Measurements from ENCODE around the gene MAPK4. TPM values are rescaled to one million over a fixed set of nuclear protein-coding genes. Genes with fewer than 3 reads are reported as not detected.

The MAPK4 gene
- total RNA-seq, 1 experiment from 2014 or later: 0.21 TPM

DNA sequence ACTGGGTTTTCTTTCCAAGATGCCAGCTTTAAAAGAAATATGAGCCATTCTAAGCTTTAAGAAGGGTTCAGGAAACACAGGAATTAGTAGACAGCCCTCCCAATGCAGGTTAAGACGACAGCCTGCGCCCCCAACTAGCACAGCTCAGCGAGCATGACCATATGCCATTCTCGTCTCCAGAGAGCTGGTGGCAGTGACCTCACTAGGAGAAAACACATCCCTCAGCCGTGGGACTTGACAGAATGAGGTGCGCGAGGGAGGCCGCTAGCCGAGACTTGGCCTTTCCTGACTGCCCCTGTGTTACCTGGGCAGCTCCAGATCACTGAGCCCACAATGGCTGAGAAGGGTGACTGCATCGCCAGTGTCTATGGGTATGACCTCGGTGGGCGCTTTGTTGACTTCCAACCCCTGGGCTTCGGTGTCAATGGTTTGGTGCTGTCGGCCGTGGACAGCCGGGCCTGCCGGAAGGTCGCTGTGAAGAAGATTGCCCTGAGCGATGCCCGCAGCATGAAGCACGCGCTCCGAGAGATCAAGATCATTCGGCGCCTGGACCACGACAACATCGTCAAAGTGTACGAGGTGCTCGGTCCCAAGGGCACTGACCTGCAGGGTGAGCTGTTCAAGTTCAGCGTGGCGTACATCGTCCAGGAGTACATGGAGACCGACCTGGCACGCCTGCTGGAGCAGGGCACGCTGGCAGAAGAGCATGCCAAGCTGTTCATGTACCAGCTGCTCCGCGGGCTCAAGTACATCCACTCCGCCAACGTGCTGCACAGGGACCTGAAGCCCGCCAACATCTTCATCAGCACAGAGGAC, 103.9 kb downstream of the MAPK4 start:
- TF ChIP-seq, protein P1, sequence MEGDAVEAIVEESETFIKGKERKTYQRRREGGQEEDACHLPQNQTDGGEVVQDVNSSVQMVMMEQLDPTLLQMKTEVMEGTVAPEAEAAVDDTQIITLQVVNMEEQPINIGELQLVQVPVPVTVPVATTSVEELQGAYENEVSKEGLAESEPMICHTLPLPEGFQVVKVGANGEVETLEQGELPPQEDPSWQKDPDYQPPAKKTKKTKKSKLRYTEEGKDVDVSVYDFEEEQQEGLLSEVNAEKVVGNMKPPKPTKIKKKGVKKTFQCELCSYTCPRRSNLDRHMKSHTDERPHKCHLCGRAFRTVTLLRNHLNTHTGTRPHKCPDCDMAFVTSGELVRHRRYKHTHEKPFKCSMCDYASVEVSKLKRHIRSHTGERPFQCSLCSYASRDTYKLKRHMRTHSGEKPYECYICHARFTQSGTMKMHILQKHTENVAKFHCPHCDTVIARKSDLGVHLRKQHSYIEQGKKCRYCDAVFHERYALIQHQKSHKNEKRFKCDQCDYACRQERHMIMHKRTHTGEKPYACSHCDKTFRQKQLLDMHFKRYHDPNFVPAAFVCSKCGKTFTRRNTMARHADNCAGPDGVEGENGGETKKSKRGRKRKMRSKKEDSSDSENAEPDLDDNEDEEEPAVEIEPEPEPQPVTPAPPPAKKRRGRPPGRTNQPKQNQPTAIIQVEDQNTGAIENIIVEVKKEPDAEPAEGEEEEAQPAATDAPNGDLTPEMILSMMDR (IDR thresholded peaks at IDR 0.05; ENCODE audit: unreplicated experiment): no peak
- DNase-seq (ENCODE audit: unreplicated experiment): no peak
- H3K27ac Mint-ChIP-seq (ENCODE audit: low read depth, unreplicated experiment): no peak overlapping the region
- no TSS peak for BruUV-seq (replicated peaks)
- ChIA-PET POLR2A (interaction anchor here (0.7 kb wide), 1 partner anchor 9 kb away, joined by 3 read pairs; no protein-coding TSS in a partner anchor), CTCF (interaction anchor here (0.6 to 1.5 kb wide), 7 partner anchors 8 to 415 kb away, joined by 3 to 5 read pairs (median 4); no protein-coding TSS in a partner anchor)
- intact Hi-C loops (cut with micrococcal nuclease): no loop called here
- H3K4me1 Mint-ChIP-seq (ENCODE audit: insufficient read depth, unreplicated experiment): peaks cover 5% of the 10 kb centered on the region
- H3K27me3 Mint-ChIP-seq (ENCODE audit: insufficient read depth, unreplicated experiment): peaks cover 35% of the 10 kb centered on the region
- no peaks in the 10 kb centered on the region for H3K9me3 Mint-ChIP-seq (ENCODE audit: unreplicated experiment)
- H3K4me3 Mint-ChIP-seq (ENCODE audit: unreplicated experiment): no peak overlapping the region
- H3K36me3 Mint-ChIP-seq (ENCODE audit: insufficient read depth, unreplicated experiment): no peaks in the 10 kb centered on the region

DNA sequence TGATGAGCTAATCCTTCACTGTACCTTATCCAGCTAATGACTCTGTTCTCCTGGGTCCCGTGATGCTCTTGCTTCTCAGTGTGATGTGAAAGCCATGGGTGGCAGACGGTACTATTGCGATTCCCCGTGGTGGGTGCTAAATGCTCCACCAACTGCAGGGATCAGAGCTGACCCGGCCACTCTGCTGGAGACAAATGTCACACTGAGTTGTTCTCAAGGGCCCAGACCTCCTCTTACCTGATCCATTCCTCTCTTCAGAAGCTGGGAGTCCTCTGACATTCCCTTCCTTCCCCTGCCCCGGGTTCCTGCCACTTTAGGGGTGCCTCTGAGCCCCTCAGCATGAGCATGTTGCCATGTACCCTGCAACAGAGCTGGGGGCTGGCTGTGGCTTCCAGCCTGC, 105.1 kb downstream of the MAPK4 start:
- H3K9me3 Mint-ChIP-seq (ENCODE audit: unreplicated experiment): no peaks in the 10 kb centered on the region
- ChIA-PET CTCF (interaction anchor here (0.8 to 1.5 kb wide), 2 partner anchors 20 to 235 kb away, joined by 4 to 5 read pairs; no protein-coding TSS in a partner anchor), POLR2A (no interaction called here)
- H3K4me3 Mint-ChIP-seq (ENCODE audit: unreplicated experiment): no peak overlapping the region
- no peak for DNase-seq (ENCODE audit: unreplicated experiment)
- no TSS peak for BruUV-seq (replicated peaks)
- TF ChIP-seq, protein P1 (IDR thresholded peaks at IDR 0.05; ENCODE audit: unreplicated experiment): no peak
- H3K4me1 Mint-ChIP-seq (ENCODE audit: insufficient read depth, unreplicated experiment): no peaks in the 10 kb centered on the region
- H3K36me3 Mint-ChIP-seq (ENCODE audit: insufficient read depth, unreplicated experiment): no peaks in the 10 kb centered on the region
- intact Hi-C loops (cut with micrococcal nuclease): no loop called here
- H3K27me3 Mint-ChIP-seq (ENCODE audit: insufficient read depth, unreplicated experiment): peaks cover 45% of the 10 kb centered on the region
- no peak overlapping the region for H3K27ac Mint-ChIP-seq (ENCODE audit: low read depth, unreplicated experiment)

DNA sequence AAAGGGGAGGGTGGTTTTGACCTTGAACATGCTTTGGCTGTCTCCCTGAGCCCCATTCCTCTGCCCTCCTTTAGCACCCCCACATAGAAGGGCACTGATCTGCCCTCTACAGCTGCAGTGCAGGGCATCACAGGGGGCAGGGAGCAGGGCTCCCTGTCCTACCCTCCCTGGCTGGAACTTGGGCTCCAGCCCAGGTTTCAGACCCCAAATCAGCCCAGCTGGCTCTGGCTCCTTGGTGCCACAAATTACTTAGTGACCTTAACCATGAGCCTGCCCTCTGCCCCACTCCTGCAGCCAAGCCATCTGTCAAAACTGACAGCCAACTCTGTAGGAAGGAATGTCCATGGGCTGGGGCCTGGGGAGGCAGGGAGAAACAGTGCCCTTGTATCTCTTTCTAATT, 105.6 kb downstream of the MAPK4 start:
- H3K4me3 Mint-ChIP-seq (ENCODE audit: unreplicated experiment): no peak overlapping the region
- BruUV-seq (replicated peaks): no TSS peak
- H3K27me3 Mint-ChIP-seq (ENCODE audit: insufficient read depth, unreplicated experiment): peaks cover 45% of the 10 kb centered on the region
- no peaks in the 10 kb centered on the region for H3K36me3 Mint-ChIP-seq (ENCODE audit: insufficient read depth, unreplicated experiment)
- no peak for DNase-seq (ENCODE audit: unreplicated experiment)
- H3K27ac Mint-ChIP-seq (ENCODE audit: low read depth, unreplicated experiment): no peak overlapping the region
- intact Hi-C loops (cut with micrococcal nuclease): no loop called here
- H3K4me1 Mint-ChIP-seq (ENCODE audit: insufficient read depth, unreplicated experiment): no peaks in the 10 kb centered on the region
- TF ChIP-seq, protein P1 (IDR thresholded peaks at IDR 0.05; ENCODE audit: unreplicated experiment): no peak
- ChIA-PET CTCF (interaction anchor here (0.8 kb wide), 1 partner anchor 236 kb away, joined by 4 read pairs; no protein-coding TSS in a partner anchor), POLR2A (interaction anchor here (0.6 kb wide), 1 partner anchor 876 kb away, joined by 3 read pairs; no protein-coding TSS in a partner anchor)
- no peaks in the 10 kb centered on the region for H3K9me3 Mint-ChIP-seq (ENCODE audit: unreplicated experiment)

DNA sequence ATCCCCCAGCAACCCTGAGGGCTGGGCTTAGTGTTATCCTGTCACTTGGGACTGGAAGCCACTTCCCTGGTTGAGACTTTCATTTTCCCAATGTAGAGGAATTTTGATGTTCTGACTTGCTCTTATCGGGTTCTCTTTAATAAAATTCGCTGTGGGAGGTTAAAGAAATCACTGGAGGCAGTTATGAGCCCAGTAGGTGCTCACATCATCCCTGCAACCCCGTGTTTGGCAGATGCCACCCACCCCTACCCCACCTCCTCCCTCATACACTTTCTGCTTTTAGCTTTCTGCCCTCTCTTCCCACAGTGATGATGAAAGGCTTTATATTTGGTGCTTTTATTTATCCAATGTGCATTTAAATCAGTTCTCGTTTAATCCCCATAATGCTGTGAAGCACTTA, 106.6 kb downstream of the MAPK4 start:
- POLR2A ChIA-PET: no interaction called here
- CTCF ChIA-PET: interaction anchor here (1.0 kb wide), 1 partner anchor 158 kb away, joined by 3 read pairs; no protein-coding TSS in a partner anchor
- TF ChIP-seq, protein P1 (IDR thresholded peaks at IDR 0.05; ENCODE audit: unreplicated experiment): no peak
- no peak for DNase-seq (ENCODE audit: unreplicated experiment)
- H3K4me1 Mint-ChIP-seq (ENCODE audit: insufficient read depth, unreplicated experiment): no peaks in the 10 kb centered on the region
- H3K27ac Mint-ChIP-seq (ENCODE audit: low read depth, unreplicated experiment): no peak overlapping the region
- H3K36me3 Mint-ChIP-seq (ENCODE audit: insufficient read depth, unreplicated experiment): no peaks in the 10 kb centered on the region
- peaks cover 45% of the 10 kb centered on the region for H3K27me3 Mint-ChIP-seq (ENCODE audit: insufficient read depth, unreplicated experiment)
- no peak overlapping the region for H3K4me3 Mint-ChIP-seq (ENCODE audit: unreplicated experiment)
- no TSS peak for BruUV-seq (replicated peaks)
- intact Hi-C loops (cut with micrococcal nuclease): no loop called here
- H3K9me3 Mint-ChIP-seq (ENCODE audit: unreplicated experiment): no peaks in the 10 kb centered on the region
